KOPT-K1 (cell line): Measurements from ENCODE around the gene BCL2L13.

Experiments used
- H3K27ac ChIP-seq: fragments of 200-600 bp; sonication (generic); 2 replicates; pipeline ENCODE4 v1.5.1; 2016; ENCODE audit warnings: antibody characterized with exemption, mild to moderate bottlenecking, low read depth, low read length; ENCODE audit not compliant: poor library complexity, severe bottlenecking
- H3K36me3 ChIP-seq: fragments of 200-600 bp; sonication (generic); 2 replicates; pipeline ENCODE4 v1.5.1; 2017; ENCODE audit warnings: antibody characterized with exemption, mild to moderate bottlenecking, low read length, moderate library complexity; ENCODE audit not compliant: insufficient read depth
- H3K9me3 ChIP-seq: fragments of 200-600 bp; sonication (generic); 2 replicates; pipeline ENCODE4 v1.5.1; 2017; ENCODE audit warnings: antibody characterized with exemption, low read length, mild to moderate bottlenecking; ENCODE audit not compliant: insufficient read depth, poor library complexity, severe bottlenecking

Gene BCL2L13

GRCh38 chr22:17779286-17780115 is 140.9 kb downstream of the BCL2L13 start:
- Histone ChIP-seq H3K9me3 (no peaks in the 10 kb centered on the region), H3K36me3 (no peaks in the 10 kb centered on the region), H3K27ac (peak overlapping the region; percentile 100)

DNA sequence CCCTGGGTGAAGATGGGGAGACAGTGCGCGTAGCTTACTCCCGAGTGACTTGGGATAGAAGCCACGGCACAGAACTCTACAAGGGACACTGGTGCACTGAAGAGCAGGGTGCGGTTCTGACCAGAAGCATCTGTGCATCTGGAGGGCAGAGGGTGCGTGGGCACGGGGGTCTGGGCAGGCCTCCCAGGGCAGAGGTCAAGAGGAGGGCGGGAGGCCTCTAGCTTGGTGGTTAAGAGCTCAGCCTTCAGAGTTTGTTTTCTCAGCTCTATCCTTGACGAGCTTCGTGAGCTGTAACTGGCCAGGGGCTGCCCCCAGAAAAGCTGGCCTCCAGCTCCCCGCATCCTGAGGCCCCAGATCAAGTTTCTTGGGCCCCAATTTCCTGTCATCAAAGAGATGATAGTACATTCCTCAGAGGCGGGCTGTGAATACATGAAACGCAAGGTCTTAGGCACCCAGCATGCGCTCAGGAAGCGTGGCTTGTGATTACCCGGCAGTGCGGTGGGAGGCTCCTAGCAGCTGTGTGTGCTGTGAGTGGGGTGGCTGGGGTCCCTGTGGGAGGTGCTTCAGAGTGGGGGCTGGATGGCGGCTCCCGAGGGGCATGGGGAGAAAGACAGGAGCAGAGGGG is 141.7 kb downstream of the BCL2L13 start:
- Histone ChIP-seq H3K36me3 (no peaks in the 10 kb centered on the region), H3K9me3 (no peaks in the 10 kb centered on the region), H3K27ac (peak overlapping the region; percentile 100)
